ENCODE results near the gene SNX19.

DNA sequence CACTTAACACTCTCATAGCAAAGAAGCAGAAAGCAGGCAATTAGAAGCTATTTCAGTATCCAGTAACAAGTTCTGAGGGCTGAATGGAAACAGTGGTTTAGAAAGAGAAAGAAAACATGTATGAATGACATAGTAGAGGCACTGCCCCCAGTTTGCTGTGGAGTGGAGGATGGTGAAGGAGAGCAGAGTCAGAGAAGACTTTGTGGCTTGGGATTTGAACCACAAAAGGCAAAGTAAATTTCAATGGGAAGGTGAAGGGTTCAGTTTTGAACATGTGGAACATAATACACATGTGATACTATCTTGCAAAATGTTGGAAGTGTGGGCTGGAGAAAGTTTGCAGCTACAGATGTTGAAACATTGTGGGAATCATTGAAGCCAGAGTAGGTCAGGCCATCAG is 81.4 kb downstream of the SNX19 start:
- no peak for TF ChIP-seq ZFP30 (CRISPR knock-in tag; IDR thresholded peaks at IDR 0.05)
- no peak for TF ChIP-seq ESRRG (CRISPR knock-in tag; IDR thresholded peaks at IDR 0.05)
- no peak for TF ChIP-seq PPARA (CRISPR knock-in tag; IDR thresholded peaks at IDR 0.05; ENCODE audit: borderline replicate concordance)
- TF ChIP-seq RARB (CRISPR knock-in tag; IDR thresholded peaks at IDR 0.05): no peak
- TF ChIP-seq ARNTL (CRISPR knock-in tag; IDR thresholded peaks at IDR 0.05; ENCODE audit: borderline replicate concordance, low read depth): no peak
- TF ChIP-seq, protein P1, sequence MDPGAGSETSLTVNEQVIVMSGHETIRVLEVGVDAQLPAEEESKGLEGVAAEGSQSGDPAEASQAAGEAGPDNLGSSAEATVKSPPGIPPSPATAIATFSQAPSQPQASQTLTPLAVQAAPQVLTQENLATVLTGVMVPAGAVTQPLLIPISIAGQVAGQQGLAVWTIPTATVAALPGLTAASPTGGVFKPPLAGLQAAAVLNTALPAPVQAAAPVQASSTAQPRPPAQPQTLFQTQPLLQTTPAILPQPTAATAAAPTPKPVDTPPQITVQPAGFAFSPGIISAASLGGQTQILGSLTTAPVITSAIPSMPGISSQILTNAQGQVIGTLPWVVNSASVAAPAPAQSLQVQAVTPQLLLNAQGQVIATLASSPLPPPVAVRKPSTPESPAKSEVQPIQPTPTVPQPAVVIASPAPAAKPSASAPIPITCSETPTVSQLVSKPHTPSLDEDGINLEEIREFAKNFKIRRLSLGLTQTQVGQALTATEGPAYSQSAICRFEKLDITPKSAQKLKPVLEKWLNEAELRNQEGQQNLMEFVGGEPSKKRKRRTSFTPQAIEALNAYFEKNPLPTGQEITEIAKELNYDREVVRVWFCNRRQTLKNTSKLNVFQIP (CRISPR knock-in tag; IDR thresholded peaks at IDR 0.05; ENCODE audit: borderline replicate concordance, low read depth): no peak
- TF ChIP-seq, protein P2, sequence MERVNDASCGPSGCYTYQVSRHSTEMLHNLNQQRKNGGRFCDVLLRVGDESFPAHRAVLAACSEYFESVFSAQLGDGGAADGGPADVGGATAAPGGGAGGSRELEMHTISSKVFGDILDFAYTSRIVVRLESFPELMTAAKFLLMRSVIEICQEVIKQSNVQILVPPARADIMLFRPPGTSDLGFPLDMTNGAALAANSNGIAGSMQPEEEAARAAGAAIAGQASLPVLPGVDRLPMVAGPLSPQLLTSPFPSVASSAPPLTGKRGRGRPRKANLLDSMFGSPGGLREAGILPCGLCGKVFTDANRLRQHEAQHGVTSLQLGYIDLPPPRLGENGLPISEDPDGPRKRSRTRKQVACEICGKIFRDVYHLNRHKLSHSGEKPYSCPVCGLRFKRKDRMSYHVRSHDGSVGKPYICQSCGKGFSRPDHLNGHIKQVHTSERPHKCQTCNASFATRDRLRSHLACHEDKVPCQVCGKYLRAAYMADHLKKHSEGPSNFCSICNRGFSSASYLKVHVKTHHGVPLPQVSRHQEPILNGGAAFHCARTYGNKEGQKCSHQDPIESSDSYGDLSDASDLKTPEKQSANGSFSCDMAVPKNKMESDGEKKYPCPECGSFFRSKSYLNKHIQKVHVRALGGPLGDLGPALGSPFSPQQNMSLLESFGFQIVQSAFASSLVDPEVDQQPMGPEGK (CRISPR knock-in tag; IDR thresholded peaks at IDR 0.05; ENCODE audit: borderline replicate concordance): no peak
- no peak for TF ChIP-seq OSR1 (CRISPR knock-in tag; IDR thresholded peaks at IDR 0.05)

Measured in SK-N-SH treated with all-trans-retinoic acid at 6 μM for 48 hours (cell line).